ENCODE measurements around the gene DNAH6. TPM values are rescaled to one million over a fixed set of nuclear protein-coding genes. Genes with fewer than 3 reads are reported as not detected.
"Not testable (repeated sequence)": the region's sequence is repeated elsewhere in the genome, so short reads cannot be mapped to it uniquely, and the experiment has no call there.

Gene DNAH6
- total RNA-seq, 4 donors from 2014 or later: 1.00 to 2.9 (median 2.1) TPM

- peaks cover 15 to 25% of the 10 kb centered on the region in 2 donors for H3K9me3 ChIP-seq
- in situ Hi-C loops (cut with MboI; ENCODE audit: low pct_ligation_motif_present in 1 of 4, low pct_unique_long_range_greater_than_20kb in 1 of 4, low sequenced_read_pairs in 3 of 4) (no loop called here), intact Hi-C loops (cut with DNase I; ENCODE audit: low total_unique reads) (no loop called here)
- peak overlapping the region in 2 of 4 donors; percentile 34 to 36 for H3K27ac ChIP-seq
- TF ChIP-seq EP300 (IDR thresholded peaks at IDR 0.05; ENCODE audit: low read depth): no peak
- peak in 2 of 3 donors; percentile 35 to 44 for TF ChIP-seq POLR2AphosphoS5 (IDR thresholded peaks at IDR 0.05)
- TF ChIP-seq CTCF (IDR thresholded peaks at IDR 0.05): no peak
- no peaks in the 10 kb centered on the region for H3K27me3 ChIP-seq
- peaks cover 0 to 6% (median 0%) of the 10 kb centered on the region in 4 donors for H3K4me1 ChIP-seq
- 78 to 80% methylated on average over 1 to 4 of the region's 4 CpGs for WGBS, 2 donors (ENCODE audit: low coverage in 1 of 2)
- peak; percentile 41 for DNase-seq
- no peaks in the 10 kb centered on the region for H3K36me3 ChIP-seq
- no peak overlapping the region for H3K4me3 ChIP-seq
Observed at GRCh38 chr2:84768840-84769239, 252.5 kb downstream of the DNAH6 start.

DNA sequence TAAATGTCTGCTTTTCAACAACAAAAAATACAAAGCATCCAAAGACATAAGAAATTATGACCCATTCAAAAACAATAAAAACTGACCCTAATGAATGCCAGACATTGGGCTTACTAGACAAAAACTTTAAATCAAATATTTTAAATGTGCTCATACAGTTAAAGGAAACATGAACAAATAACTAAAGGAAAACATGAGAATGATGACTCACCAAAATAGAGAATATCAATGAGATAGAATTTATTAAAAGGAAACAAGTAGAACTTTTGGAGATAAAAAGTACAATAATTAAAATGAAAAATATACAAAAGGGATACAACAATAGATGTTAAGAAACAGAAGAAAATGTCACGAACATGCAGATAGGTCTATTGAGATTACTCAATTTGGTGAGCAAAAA is 254.0 kb downstream of the DNAH6 start:
- intact Hi-C loops (cut with DNase I; ENCODE audit: low total_unique reads) (no loop called here), in situ Hi-C loops (cut with MboI; ENCODE audit: low pct_ligation_motif_present in 1 of 4, low pct_unique_long_range_greater_than_20kb in 1 of 4, low sequenced_read_pairs in 3 of 4) (no loop called here)
- Histone ChIP-seq H3K27ac (no peak overlapping the region), H3K4me1 (peaks cover 0 to 6% (median 0%) of the 10 kb centered on the region in 4 donors), H3K36me3 (no peaks in the 10 kb centered on the region), H3K9me3 (peaks cover 26 to 29% of the 10 kb centered on the region in 2 donors), H3K4me3 (no peak overlapping the region), H3K27me3 (no peaks in the 10 kb centered on the region)
- 89 to 92% methylated on average over 1 of the region's 1 CpG for WGBS, 2 donors (ENCODE audit: low coverage in 1 of 2)
- DNase-seq: no peak
- TF ChIP-seq POLR2A (IDR thresholded peaks at IDR 0.05) (no peak), EP300 (IDR thresholded peaks at IDR 0.05; ENCODE audit: low read depth) (no peak)

DNA sequence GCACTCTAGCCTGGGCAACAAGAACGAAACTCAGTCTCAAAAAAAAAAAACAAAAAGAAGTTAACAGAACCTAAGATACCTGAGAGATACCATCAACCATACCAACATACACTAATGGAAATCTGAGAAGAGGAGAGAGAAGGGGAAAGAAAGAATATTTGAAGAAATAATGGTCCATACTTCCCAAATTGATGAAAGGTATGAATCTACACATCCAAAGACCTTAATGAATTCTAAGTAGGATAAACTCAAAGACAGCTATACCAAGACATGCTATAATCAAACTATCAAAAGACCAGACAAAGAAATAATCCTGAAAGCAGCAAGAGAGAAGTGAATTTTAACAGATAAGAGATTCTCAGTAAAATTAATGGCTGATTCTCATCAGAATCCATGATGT is 255.0 kb downstream of the DNAH6 start:
- 85% methylated on average over 1 of the region's 1 CpG; no CpG with 5 or more reads in 1 of the 2 donors for WGBS, 2 donors (ENCODE audit: low coverage in 1 of 2)
- intact Hi-C loops (cut with DNase I; ENCODE audit: low total_unique reads) (no loop called here), in situ Hi-C loops (cut with MboI; ENCODE audit: low pct_ligation_motif_present in 1 of 4, low pct_unique_long_range_greater_than_20kb in 1 of 4, low sequenced_read_pairs in 3 of 4) (no loop called here)
- Histone ChIP-seq H3K9me3 (peaks cover 26 to 29% of the 10 kb centered on the region in 2 donors), H3K27ac (no peak overlapping the region), H3K4me3 (no peak overlapping the region), H3K36me3 (no peaks in the 10 kb centered on the region), H3K27me3 (no peaks in the 10 kb centered on the region), H3K4me1 (peaks cover 0 to 6% (median 0%) of the 10 kb centered on the region in 4 donors)
- no peak for TF ChIP-seq CTCF (IDR thresholded peaks at IDR 0.05)
- TF ChIP-seq EP300 (IDR thresholded peaks at IDR 0.05; ENCODE audit: low read depth): no peak
- no peak for TF ChIP-seq POLR2AphosphoS5 (IDR thresholded peaks at IDR 0.05)
- no peak for TF ChIP-seq POLR2A (IDR thresholded peaks at IDR 0.05)
- DNase-seq: no peak

DNA sequence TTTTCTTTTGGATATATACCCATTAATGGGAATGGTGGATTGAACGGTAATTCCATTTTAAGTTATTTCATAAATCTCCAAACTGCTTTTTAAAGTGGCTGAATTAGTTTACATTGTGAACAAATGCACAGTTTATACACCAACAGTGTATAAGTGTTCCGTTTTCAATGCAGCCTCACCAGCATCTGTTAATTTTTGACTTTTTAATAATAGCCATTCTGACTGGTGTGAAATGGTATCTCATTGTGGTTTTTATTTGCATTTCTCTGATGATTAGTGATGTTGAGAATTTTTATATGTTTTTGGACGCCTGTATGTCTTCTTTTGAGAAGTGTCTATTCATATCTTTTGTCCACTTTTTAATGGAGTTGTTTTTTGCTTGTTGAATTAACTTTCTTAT is 257.3 kb downstream of the DNAH6 start:
- DNase-seq; H3K27me3 ChIP-seq; H3K36me3 ChIP-seq; H3K4me1 ChIP-seq; in situ Hi-C loops (cut with MboI; ENCODE audit: low pct_ligation_motif_present in 1 of 4, low pct_unique_long_range_greater_than_20kb in 1 of 4, low sequenced_read_pairs in 3 of 4); H3K4me3 ChIP-seq; H3K27ac ChIP-seq; intact Hi-C loops (cut with DNase I; ENCODE audit: low total_unique reads): not testable (repeated sequence)
- peaks cover 26 to 33% of the 10 kb centered on the region in 2 donors for H3K9me3 ChIP-seq
- 76 to 89% methylated on average over 3 of the region's 3 CpGs for WGBS, 2 donors (ENCODE audit: low coverage in 1 of 2)

DNA sequence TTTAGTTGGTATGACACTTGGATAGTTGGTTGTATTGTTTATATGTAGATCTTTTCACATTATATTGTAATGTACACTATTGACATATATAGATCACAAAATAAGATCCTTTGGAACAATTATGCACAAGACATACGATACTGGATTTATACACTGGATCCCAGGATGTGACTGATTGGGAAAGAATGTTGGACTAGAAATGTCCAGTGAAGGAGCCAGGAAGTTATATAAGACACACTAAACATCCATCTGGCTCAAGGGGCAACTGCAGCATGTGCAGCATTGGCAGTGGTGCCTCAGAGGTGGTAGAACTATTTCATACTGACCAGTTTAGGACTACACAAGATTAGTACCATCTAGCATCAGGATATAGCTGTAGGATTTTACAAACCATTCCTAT is 259.7 kb downstream of the DNAH6 start:
- Histone ChIP-seq H3K27me3 (no peaks in the 10 kb centered on the region), H3K4me1 (peaks cover 0 to 4% (median under 1%) of the 10 kb centered on the region in 4 donors), H3K9me3 (peaks cover 22 to 26% of the 10 kb centered on the region in 2 donors), H3K36me3 (no peaks in the 10 kb centered on the region), H3K4me3 (no peak overlapping the region), H3K27ac (no peak overlapping the region)
- WGBS, 2 donors (ENCODE audit: low coverage in 1 of 2): 56 to 80% methylated on average over 1 of the region's 1 CpG
- DNase-seq: no peak
- in situ Hi-C loops (cut with MboI; ENCODE audit: low pct_ligation_motif_present in 1 of 4, low pct_unique_long_range_greater_than_20kb in 1 of 4, low sequenced_read_pairs in 3 of 4) (no loop called here), intact Hi-C loops (cut with DNase I; ENCODE audit: low total_unique reads) (no loop called here)
- TF ChIP-seq EP300 (IDR thresholded peaks at IDR 0.05; ENCODE audit: low read depth) (no peak), POLR2A (IDR thresholded peaks at IDR 0.05) (no peak), POLR2AphosphoS5 (IDR thresholded peaks at IDR 0.05) (no peak), CTCF (IDR thresholded peaks at IDR 0.05) (no peak)

Measured in transverse colon (tissue), 4 donors.